NT2/D1 (cell line): Measurements from ENCODE around the gene NAALADL2.

Experiments
- DNase-seq: peaks from one replicate; pipeline ENCODE4 v3.0.0-alpha.2; 2011; ENCODE audit warnings: low read depth, low spot score
- H3K27me3 ChIP-seq: 2 replicates; pipeline ENCODE4 v1.6.0; 2011; ENCODE audit warnings: mild to moderate bottlenecking; ENCODE audit not compliant: insufficient read length, insufficient read depth
- H3K36me3 ChIP-seq: 2 replicates; pipeline ENCODE4 v1.6.1; 2011; ENCODE audit warnings: mild to moderate bottlenecking, low read length, mixed read lengths; ENCODE audit not compliant: insufficient read depth, insufficient read length
- H3K4me1 ChIP-seq: 2 replicates; pipeline ENCODE4 v1.5.1; 2011; ENCODE audit not compliant: insufficient read depth, insufficient read length
- H3K4me3 ChIP-seq: 2 replicates; pipeline ENCODE4 v1.5.1; 2011; ENCODE audit warnings: low read depth; ENCODE audit not compliant: insufficient read length
- H3K9ac ChIP-seq: 2 replicates; pipeline ENCODE4 v1.6.0; 2011; ENCODE audit warnings: low read depth; ENCODE audit not compliant: insufficient read length
- H3K9me3 ChIP-seq: 2 replicates; pipeline ENCODE4 v1.5.1; 2011; ENCODE audit warnings: mild to moderate bottlenecking, low read length; ENCODE audit not compliant: insufficient read depth
- SUZ12 ChIP-seq: IDR thresholded peaks from 2 replicates; pipeline ENCODE4 v1.6.1; 2011; ENCODE audit not compliant: insufficient read length, insufficient read depth; ENCODE audit errors: extremely low read depth
- YY1 ChIP-seq: IDR thresholded peaks from 2 replicates; pipeline ENCODE4 v1.6.1; 2011; ENCODE audit not compliant: insufficient read length, insufficient read depth
- ZNF274 ChIP-seq: IDR thresholded peaks from 2 replicates; pipeline ENCODE4 v1.6.1; 2011; ENCODE audit warnings: mild to moderate bottlenecking, low read depth, low read length

NAALADL2 gene

GRCh38 chr3:175672119-175672689 lies 813.1 kb downstream of the NAALADL2 start:
- no peak for DNase-seq
- H3K4me3 ChIP-seq: no peak overlapping the region
- H3K27me3 ChIP-seq: no peaks in the 10 kb centered on the region
- H3K4me1 ChIP-seq: no peaks in the 10 kb centered on the region
- H3K9ac ChIP-seq: no peak overlapping the region
- TF ChIP-seq YY1: no peak
- no peak for TF ChIP-seq ZNF274
- no peak for TF ChIP-seq SUZ12
- H3K9me3 ChIP-seq: no peaks in the 10 kb centered on the region
- no peaks in the 10 kb centered on the region for H3K36me3 ChIP-seq

- H3K4me1 ChIP-seq: no peaks in the 10 kb centered on the region
- H3K4me3 ChIP-seq: no peak overlapping the region
- no peaks in the 10 kb centered on the region for H3K36me3 ChIP-seq
- H3K9me3 ChIP-seq: peaks cover 13% of the 10 kb centered on the region; the same call in 1 of the 2 replicates
- no peak for DNase-seq
- no peaks in the 10 kb centered on the region for H3K27me3 ChIP-seq
- H3K9ac ChIP-seq: no peak overlapping the region
- TF ChIP-seq YY1 (no peak), ZNF274 (no peak)
Measured at GRCh38 chr3:175679568-175679967, 820.4 kb downstream of the NAALADL2 start.

GRCh38 chr3:175692256-175692655 lies 833.1 kb downstream of the NAALADL2 start:
- H3K9me3 ChIP-seq: no peaks in the 10 kb centered on the region
- DNase-seq: no peak
- TF ChIP-seq SUZ12: no peak
- no peak for TF ChIP-seq ZNF274
- no peak for TF ChIP-seq YY1
- H3K36me3 ChIP-seq: no peaks in the 10 kb centered on the region
- no peaks in the 10 kb centered on the region for H3K27me3 ChIP-seq
- H3K4me3 ChIP-seq: no peak overlapping the region
- no peaks in the 10 kb centered on the region for H3K4me1 ChIP-seq
- no peak overlapping the region for H3K9ac ChIP-seq

DNA sequence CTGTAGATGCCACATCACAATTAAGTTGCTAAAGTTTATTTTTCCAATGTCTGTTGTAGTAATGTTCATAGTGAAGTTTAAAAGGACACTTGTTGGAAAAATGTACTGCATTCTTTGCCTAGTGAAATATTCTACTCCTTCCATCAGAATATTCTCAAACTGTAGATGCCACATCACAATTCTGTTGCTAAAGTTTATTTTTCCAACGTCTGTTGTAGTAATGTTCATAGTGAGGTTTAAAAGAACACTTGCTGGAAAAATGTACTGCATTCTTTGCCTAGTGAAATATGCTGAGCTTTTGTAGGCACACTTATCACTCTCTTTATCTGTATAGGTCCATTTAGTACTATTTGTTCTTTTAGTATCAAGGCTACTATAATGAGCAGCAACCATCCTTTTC lies 836.1 kb downstream of the NAALADL2 start:
- no peaks in the 10 kb centered on the region for H3K36me3 ChIP-seq
- no peak overlapping the region for H3K4me3 ChIP-seq
- H3K9me3 ChIP-seq: no peaks in the 10 kb centered on the region
- no peaks in the 10 kb centered on the region for H3K27me3 ChIP-seq
- H3K4me1 ChIP-seq: no peaks in the 10 kb centered on the region
- no peak for TF ChIP-seq ZNF274
- TF ChIP-seq YY1: no peak
- TF ChIP-seq SUZ12: no peak
- DNase-seq: no peak
- H3K9ac ChIP-seq: no peak overlapping the region

DNA sequence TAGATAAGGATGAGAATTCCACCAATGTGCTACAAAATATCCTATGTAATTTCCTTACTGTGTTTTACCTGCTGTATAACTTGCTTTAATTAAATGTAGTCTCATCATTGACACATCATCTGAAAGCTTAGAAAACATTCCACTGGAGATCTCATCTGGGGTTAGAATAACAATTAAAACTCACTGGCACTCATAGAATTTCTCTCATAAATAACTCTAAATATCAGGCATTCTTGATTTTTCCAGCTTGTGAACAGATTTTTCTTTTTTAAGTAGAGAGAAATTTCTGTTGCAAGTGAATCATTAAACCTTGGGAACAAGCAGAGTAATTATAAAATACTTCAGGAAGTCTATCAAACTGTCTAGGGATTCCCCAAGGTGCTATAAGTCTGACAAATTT lies 843.8 kb downstream of the NAALADL2 start:
- Histone ChIP-seq H3K36me3 (no peaks in the 10 kb centered on the region), H3K27me3 (no peaks in the 10 kb centered on the region), H3K4me1 (no peaks in the 10 kb centered on the region), H3K9me3 (no peaks in the 10 kb centered on the region), H3K4me3 (no peak overlapping the region), H3K9ac (no peak overlapping the region)
- TF ChIP-seq SUZ12 (no peak), YY1 (no peak), ZNF274 (no peak)
- no peak for DNase-seq

- TF ChIP-seq ZNF274 (no peak), YY1 (no peak), SUZ12 (no peak)
- H3K36me3 ChIP-seq: no peaks in the 10 kb centered on the region
- no peaks in the 10 kb centered on the region for H3K27me3 ChIP-seq
- no peak for DNase-seq
- no peak overlapping the region for H3K9ac ChIP-seq
- no peak overlapping the region for H3K4me3 ChIP-seq
- H3K9me3 ChIP-seq: no peaks in the 10 kb centered on the region
- no peaks in the 10 kb centered on the region for H3K4me1 ChIP-seq
Measured at GRCh38 chr3:175704366-175705055, 845.4 kb downstream of the NAALADL2 start.

DNA sequence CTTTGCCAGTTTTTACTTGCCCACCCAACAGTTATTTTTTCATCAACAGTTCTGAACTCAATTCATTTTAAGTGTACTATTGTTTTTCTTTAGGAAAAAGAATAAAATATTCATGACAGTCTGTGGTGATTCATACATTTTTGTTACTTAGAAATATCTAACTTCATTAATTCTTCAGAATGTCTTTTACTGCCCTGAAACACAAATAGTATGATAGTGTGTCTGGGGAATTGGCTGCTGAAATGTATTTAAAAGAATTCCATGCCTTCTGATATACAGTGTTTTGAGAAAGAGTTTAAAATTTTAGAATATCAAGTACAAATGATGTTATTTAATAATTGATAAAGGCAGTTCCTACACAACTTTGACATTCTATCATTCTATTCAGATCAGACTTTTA lies 854.1 kb downstream of the NAALADL2 start:
- H3K27me3 ChIP-seq: no peaks in the 10 kb centered on the region
- no peak overlapping the region for H3K9ac ChIP-seq

More for the DNA sequence above, 854.1 kb downstream of the NAALADL2 start:
- DNase-seq: no peak
- Histone ChIP-seq H3K4me1 (no peaks in the 10 kb centered on the region), H3K36me3 (no peaks in the 10 kb centered on the region), H3K9me3 (no peaks in the 10 kb centered on the region), H3K4me3 (no peak overlapping the region)
- TF ChIP-seq SUZ12: no peak
- no peak for TF ChIP-seq ZNF274
- no peak for TF ChIP-seq YY1
